Progenitor cell of endocrine pancreas (in vitro differentiated cells): Measurements from ENCODE around the gene ADH5. TPM values are rescaled to one million over a fixed set of nuclear protein-coding genes. Genes with fewer than 3 reads are reported as not detected.
"Not testable (repeated sequence)": the region's sequence is repeated elsewhere in the genome, so short reads cannot be mapped to it uniquely, and the experiment has no call there.

Experiments used
- DNase-seq: peaks from one replicate; pipeline ENCODE4 v3.0.0; 2021; ENCODE audit warnings: low spot score; ENCODE audit not compliant: unreplicated experiment
- H3K27ac Mint-ChIP-seq: 2 replicates; pipeline ENCODE4 v1.8.0; 2021; ENCODE audit warnings: mild to moderate bottlenecking, moderate library complexity, mixed read lengths
- H3K27me3 Mint-ChIP-seq: 2 replicates; pipeline ENCODE4 v1.8.0; 2021; ENCODE audit warnings: mixed read lengths
- H3K36me3 Mint-ChIP-seq: 2 replicates; pipeline ENCODE4 v1.8.0; 2022; ENCODE audit warnings: mixed read lengths; ENCODE audit not compliant: insufficient read depth
- H3K4me1 Mint-ChIP-seq: 2 replicates; pipeline ENCODE4 v1.8.0; 2021; ENCODE audit warnings: low read depth, mixed read lengths
- H3K4me3 Mint-ChIP-seq: 2 replicates; pipeline ENCODE4 v1.8.0; 2021; ENCODE audit warnings: low read depth, mild to moderate bottlenecking, moderate library complexity, mixed read lengths
- H3K9me3 Mint-ChIP-seq: 2 replicates; pipeline ENCODE4 v1.8.0; 2021; ENCODE audit warnings: low read depth, mixed read lengths
- CTCF ChIP-seq: fragments of 200-600 bp; sonication (generic); IDR thresholded peaks from one replicate; pipeline ENCODE4 v1.5.0; 2021; ENCODE audit warnings: antibody characterized with exemption, mild to moderate bottlenecking; ENCODE audit not compliant: unreplicated experiment
- total RNA-seq: library from RNA; stranded (reverse); gene quantifications from 2 replicates; pipeline ENCODE4 v1.2.1, GENCODE V29; 2021

ADH5 gene
- total RNA-seq, 1 donor from 2014 or later, result 213 TPM

GRCh38 chr4:99126376-99126775 is 37.8 kb upstream of the ADH5 start:
- Mint-ChIP-seq H3K4me3 (no peak overlapping the region), H3K36me3 (peaks cover 6% of the 10 kb centered on the region), H3K27me3 (no peaks in the 10 kb centered on the region), H3K9me3 (peaks cover 10% of the 10 kb centered on the region), H3K4me1 (peaks cover 2% of the 10 kb centered on the region), H3K27ac (no peak overlapping the region)
- no peak for DNase-seq
- TF ChIP-seq CTCF, result no peak

- peaks cover 8% of the 10 kb centered on the region for H3K9me3 Mint-ChIP-seq
- DNase-seq, result no peak
- no peak overlapping the region for H3K27ac Mint-ChIP-seq
These were observed 32.4 kb upstream of the ADH5 start for GRCh38 chr4:99121008-99121407.

GRCh38 chr4:99120501-99120900 is 31.9 kb upstream of the ADH5 start:
- Mint-ChIP-seq H3K4me1 (no peaks in the 10 kb centered on the region), H3K4me3 (no peak overlapping the region)

More at GRCh38 chr4:99121008-99121407, 32.4 kb upstream of the ADH5 start:
- Mint-ChIP-seq H3K36me3 (peaks cover 4% of the 10 kb centered on the region), H3K4me1 (peaks cover 2% of the 10 kb centered on the region), H3K27me3 (no peaks in the 10 kb centered on the region), H3K4me3 (no peak overlapping the region)
- TF ChIP-seq CTCF, result no peak

GRCh38 chr4:99117876-99118693 is 29.5 kb upstream of the ADH5 start:
- no peak for DNase-seq
- Mint-ChIP-seq H3K27me3 (no peaks in the 10 kb centered on the region), H3K4me3 (no peak overlapping the region), H3K27ac (no peak overlapping the region), H3K4me1 (no peaks in the 10 kb centered on the region), H3K36me3 (peaks cover 5% of the 10 kb centered on the region), H3K9me3 (peaks cover 7% of the 10 kb centered on the region)
- peak; percentile 38 for TF ChIP-seq CTCF

More at GRCh38 chr4:99120501-99120900, 31.9 kb upstream of the ADH5 start:
- no peak for TF ChIP-seq CTCF
- peaks cover 4% of the 10 kb centered on the region for H3K9me3 Mint-ChIP-seq
- no peak for DNase-seq
- no peaks in the 10 kb centered on the region for H3K27me3 Mint-ChIP-seq
- no peak overlapping the region for H3K27ac Mint-ChIP-seq
- H3K36me3 Mint-ChIP-seq, result peaks cover 4% of the 10 kb centered on the region

- not testable (repeated sequence) for H3K27me3 Mint-ChIP-seq, H3K4me1 Mint-ChIP-seq, H3K9me3 Mint-ChIP-seq, H3K4me3 Mint-ChIP-seq, DNase-seq, H3K27ac Mint-ChIP-seq, H3K36me3 Mint-ChIP-seq
These were observed 28.7 kb upstream of the ADH5 start for GRCh38 chr4:99117122-99117841.

GRCh38 chr4:99109286-99109685 is 20.7 kb upstream of the ADH5 start:
- not testable (repeated sequence) for H3K36me3 Mint-ChIP-seq, H3K27me3 Mint-ChIP-seq, H3K4me3 Mint-ChIP-seq, DNase-seq, H3K4me1 Mint-ChIP-seq, H3K27ac Mint-ChIP-seq
- H3K9me3 Mint-ChIP-seq, result peaks cover 13% of the 10 kb centered on the region
